GM12874 (cell line): Measurements from ENCODE around the gene TIMM23.

Experiments used
- CTCF ChIP-seq: IDR thresholded peaks from 2 replicates; pipeline ENCODE4 v1.5.1; 2011; ENCODE audit warnings: low read depth, mild to moderate bottlenecking, control low read depth, low read length, moderate library complexity; ENCODE audit not compliant: insufficient read depth

TIMM23 gene

GRCh38 chr10:46005383-46005782, 33.1 kb downstream of the TIMM23 start:
- no peak for TF ChIP-seq CTCF

- no peak for TF ChIP-seq CTCF
Measured at GRCh38 chr10:46006219-46006618, 33.9 kb downstream of the TIMM23 start.

GRCh38 chr10:46012746-46013145, 40.5 kb downstream of the TIMM23 start:
- no peak for TF ChIP-seq CTCF

- no peak for TF ChIP-seq CTCF
Measured at GRCh38 chr10:46014206-46014605, 41.9 kb downstream of the TIMM23 start.

GRCh38 chr10:46014683-46015405, 42.6 kb downstream of the TIMM23 start:
- TF ChIP-seq CTCF, result no peak

- TF ChIP-seq CTCF, result no peak
Measured at GRCh38 chr10:46016190-46016589, 43.9 kb downstream of the TIMM23 start.

GRCh38 chr10:46016811-46017210, 44.5 kb downstream of the TIMM23 start:
- no peak for TF ChIP-seq CTCF
